Measurements from ENCODE around the gene NLGN4X. TPM values are rescaled to one million over a fixed set of nuclear protein-coding genes. Genes with fewer than 3 reads are reported as not detected.

The NLGN4X gene
- polyA plus RNA-seq, 3 donors = not detected

DNA sequence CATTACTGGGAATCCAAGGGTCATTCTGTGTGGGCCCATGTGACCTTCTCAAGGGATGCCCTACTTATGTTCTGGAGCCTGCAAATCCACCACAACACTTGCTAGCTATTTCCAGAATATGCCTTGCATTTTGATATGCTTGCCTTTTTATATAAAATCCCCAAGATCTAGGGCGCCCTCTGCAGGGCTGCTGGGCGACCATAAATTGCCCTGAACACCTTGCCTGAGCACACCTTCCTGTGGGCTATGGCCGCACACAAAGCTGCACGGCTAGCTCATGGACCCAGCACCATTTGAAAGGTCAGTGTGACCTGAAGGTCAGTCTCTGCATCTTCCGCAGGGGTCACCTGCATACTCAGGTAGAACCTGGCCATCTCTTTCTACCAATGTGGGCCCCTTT is 311.7 kb downstream of the NLGN4X start:
- Mint-ChIP-seq H3K27ac (no peak overlapping the region), H3K4me3 (no peak overlapping the region), H3K4me1 (no peaks in the 10 kb centered on the region), H3K36me3 (no peaks in the 10 kb centered on the region), H3K9me3 (peaks cover 0 to 9% (median 2%) of the 10 kb centered on the region in 7 donors), H3K27me3 (ENCODE audit: low read depth in 3 of 3) (peaks cover 0 to 2% (median 0%) of the 10 kb centered on the region in 3 donors)
- H3K9ac ChIP-seq (ENCODE audit: insufficient read depth, low read length, poor library complexity, severe bottlenecking) = no peak overlapping the region
- no peaks in the 10 kb centered on the region for H3K4me1 ChIP-seq (ENCODE audit: control insufficient read depth in 1 of 2, insufficient read depth in 2 of 2, low read length in 2 of 2)
- no peak overlapping the region for H2AFZ ChIP-seq (ENCODE audit: insufficient read depth, low read depth, low read length, poor library complexity, severe bottlenecking)
- H3K4me3 ChIP-seq (replicated peaks in 1 of 3; ENCODE audit: low read depth in 2 of 3, low read length in 3 of 3) = no peak overlapping the region
- no peaks in the 10 kb centered on the region for H4K20me1 ChIP-seq (ENCODE audit: insufficient read depth, low read length)
- H3K4me2 ChIP-seq (replicated peaks; ENCODE audit: extremely low read depth, low read length, poor library complexity, severe bottlenecking) = no peak overlapping the region
- H3K79me2 ChIP-seq (ENCODE audit: insufficient read depth, low read length) = no peaks in the 10 kb centered on the region
- no peak overlapping the region for H3K27ac ChIP-seq (ENCODE audit: low read depth in 1 of 2, low read length in 2 of 2)
- 83% methylated on average over 5 of the region's 5 CpGs for WGBS (ENCODE audit: insufficient coverage)
- no peak for DNase-seq
- TF ChIP-seq, protein P1, sequence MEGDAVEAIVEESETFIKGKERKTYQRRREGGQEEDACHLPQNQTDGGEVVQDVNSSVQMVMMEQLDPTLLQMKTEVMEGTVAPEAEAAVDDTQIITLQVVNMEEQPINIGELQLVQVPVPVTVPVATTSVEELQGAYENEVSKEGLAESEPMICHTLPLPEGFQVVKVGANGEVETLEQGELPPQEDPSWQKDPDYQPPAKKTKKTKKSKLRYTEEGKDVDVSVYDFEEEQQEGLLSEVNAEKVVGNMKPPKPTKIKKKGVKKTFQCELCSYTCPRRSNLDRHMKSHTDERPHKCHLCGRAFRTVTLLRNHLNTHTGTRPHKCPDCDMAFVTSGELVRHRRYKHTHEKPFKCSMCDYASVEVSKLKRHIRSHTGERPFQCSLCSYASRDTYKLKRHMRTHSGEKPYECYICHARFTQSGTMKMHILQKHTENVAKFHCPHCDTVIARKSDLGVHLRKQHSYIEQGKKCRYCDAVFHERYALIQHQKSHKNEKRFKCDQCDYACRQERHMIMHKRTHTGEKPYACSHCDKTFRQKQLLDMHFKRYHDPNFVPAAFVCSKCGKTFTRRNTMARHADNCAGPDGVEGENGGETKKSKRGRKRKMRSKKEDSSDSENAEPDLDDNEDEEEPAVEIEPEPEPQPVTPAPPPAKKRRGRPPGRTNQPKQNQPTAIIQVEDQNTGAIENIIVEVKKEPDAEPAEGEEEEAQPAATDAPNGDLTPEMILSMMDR (IDR thresholded peaks at IDR 0.05) = no peak
- no peaks in the 10 kb centered on the region for H3K36me3 ChIP-seq (replicated peaks in 1 of 2; ENCODE audit: control insufficient read depth in 1 of 2, insufficient read depth in 2 of 2, low read length in 2 of 2)
- peaks cover 0 to 4% of the 10 kb centered on the region in 2 donors for H3K9me3 ChIP-seq (replicated peaks in 1 of 2; ENCODE audit: control insufficient read depth in 1 of 2, insufficient read depth in 1 of 2, low read length in 2 of 2)
- no peaks in the 10 kb centered on the region for H3K27me3 ChIP-seq (ENCODE audit: control insufficient read depth in 2 of 2, insufficient read depth in 2 of 2, low read length in 2 of 2)
- intact Hi-C loops (cut with micrococcal nuclease) = no loop called here

DNA sequence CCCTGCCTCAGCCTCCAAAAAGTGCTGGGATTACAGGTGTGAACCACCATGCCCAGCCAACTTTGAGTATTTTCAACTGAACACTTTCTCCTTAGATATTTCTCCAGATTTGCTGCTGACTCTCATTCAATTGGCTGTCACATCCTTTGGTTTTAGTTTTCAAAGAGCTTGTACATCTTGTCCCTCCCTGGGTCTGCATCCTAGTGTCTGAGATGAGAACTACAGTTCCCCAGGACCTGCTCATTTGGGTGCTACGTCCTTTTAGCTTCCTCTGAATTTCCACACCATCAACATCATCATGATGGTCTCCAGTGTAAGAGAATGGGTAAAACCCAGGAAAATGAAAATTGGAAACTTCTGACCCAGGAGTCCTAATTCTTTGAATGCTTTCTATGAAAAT is 312.9 kb downstream of the NLGN4X start:
- Histone ChIP-seq H3K4me2 (replicated peaks; ENCODE audit: extremely low read depth, low read length, poor library complexity, severe bottlenecking) (no peak overlapping the region), H3K27me3 (ENCODE audit: control insufficient read depth in 2 of 2, insufficient read depth in 2 of 2, low read length in 2 of 2) (no peaks in the 10 kb centered on the region), H2AFZ (ENCODE audit: insufficient read depth, low read depth, low read length, poor library complexity, severe bottlenecking) (no peak overlapping the region), H3K9ac (ENCODE audit: insufficient read depth, low read length, poor library complexity, severe bottlenecking) (no peak overlapping the region), H3K9me3 (replicated peaks in 1 of 2; ENCODE audit: control insufficient read depth in 1 of 2, insufficient read depth in 1 of 2, low read length in 2 of 2) (peaks cover 0 to 7% of the 10 kb centered on the region in 2 donors), H3K79me2 (ENCODE audit: insufficient read depth, low read length) (no peaks in the 10 kb centered on the region), H3K27ac (ENCODE audit: low read depth in 1 of 2, low read length in 2 of 2) (no peak overlapping the region), H4K20me1 (ENCODE audit: insufficient read depth, low read length) (no peaks in the 10 kb centered on the region), H3K4me1 (ENCODE audit: control insufficient read depth in 1 of 2, insufficient read depth in 2 of 2, low read length in 2 of 2) (no peaks in the 10 kb centered on the region), H3K4me3 (replicated peaks in 1 of 3; ENCODE audit: low read depth in 2 of 3, low read length in 3 of 3) (no peak overlapping the region), H3K36me3 (replicated peaks in 1 of 2; ENCODE audit: control insufficient read depth in 1 of 2, insufficient read depth in 2 of 2, low read length in 2 of 2) (no peaks in the 10 kb centered on the region)
- no peaks in the 10 kb centered on the region for H3K27me3 Mint-ChIP-seq (ENCODE audit: low read depth in 3 of 3)
- TF ChIP-seq, protein P1 (IDR thresholded peaks at IDR 0.05) = no peak
- H3K4me1 Mint-ChIP-seq = no peaks in the 10 kb centered on the region
- peaks cover 0 to 10% (median 2%) of the 10 kb centered on the region in 7 donors for H3K9me3 Mint-ChIP-seq
- H3K36me3 Mint-ChIP-seq = no peaks in the 10 kb centered on the region
- DNase-seq = no peak
- H3K27ac Mint-ChIP-seq = no peak overlapping the region
- no CpG with 5 or more reads among the region's 1 CpG for WGBS (ENCODE audit: insufficient coverage)
- no peak overlapping the region for H3K4me3 Mint-ChIP-seq
- intact Hi-C loops (cut with micrococcal nuclease) = no loop called here

Data from CD14-positive monocyte (primary cell).